ENCODE measurements around the gene WDR64. TPM values are rescaled to one million over a fixed set of nuclear protein-coding genes. Genes with fewer than 3 reads are reported as not detected.

WDR64 gene
- total RNA-seq, 1 experiment from 2014 or later: not detected

- H3K4me1 ChIP-seq (ENCODE audit: insufficient read depth, low read length, poor library complexity, severe bottlenecking): no peaks in the 10 kb centered on the region
- no TSS peak for BruUV-seq (replicated peaks)
- no peak for TF ChIP-seq EZH2 (IDR thresholded peaks at IDR 0.05; ENCODE audit: borderline replicate concordance, low read depth, low read length, poor library complexity, severe bottlenecking)
- TF ChIP-seq CTCF (conservative IDR thresholded peaks at IDR 0.05; ENCODE audit: low read depth, low read length): no peak
- no peak overlapping the region for H3K4me3 ChIP-seq (ENCODE audit: low read depth, low read length, poor library complexity, severe bottlenecking)
- intact Hi-C loops (cut with micrococcal nuclease; ENCODE audit: unreplicated experiment): no loop called here
- H3K36me3 ChIP-seq (ENCODE audit: insufficient read depth, low read length, poor library complexity, severe bottlenecking): no peaks in the 10 kb centered on the region
- no peak overlapping the region for H3K27ac ChIP-seq (ENCODE audit: low read depth, low read length, poor library complexity, severe bottlenecking)
- no peaks in the 10 kb centered on the region for H3K9me3 ChIP-seq (ENCODE audit: low read depth, low read length, poor library complexity, severe bottlenecking)
- no peaks in the 10 kb centered on the region for H3K27me3 ChIP-seq (replicated peaks; ENCODE audit: insufficient read depth, low read depth, low read length, poor library complexity)
- CTCF ChIA-PET: no interaction called here
- DNase-seq (ENCODE audit: low spot score): no peak
- POLR2A ChIA-PET (ENCODE audit: low non-redundant PET): interaction anchor here (0.7 kb wide), 1 partner anchor 1496 kb away, joined by 7 read pairs; no protein-coding TSS in a partner anchor
Observed at GRCh38 chr1:241842565-241842964, 190.5 kb downstream of the WDR64 start.

GRCh38 chr1:241844593-241844992, 192.5 kb downstream of the WDR64 start:
- H3K27me3 ChIP-seq (replicated peaks; ENCODE audit: insufficient read depth, low read depth, low read length, poor library complexity): no peaks in the 10 kb centered on the region
- DNase-seq (ENCODE audit: low spot score): no peak
- TF ChIP-seq CTCF (conservative IDR thresholded peaks at IDR 0.05; ENCODE audit: low read depth, low read length): no peak
- TF ChIP-seq EZH2 (IDR thresholded peaks at IDR 0.05; ENCODE audit: borderline replicate concordance, low read depth, low read length, poor library complexity, severe bottlenecking): no peak
- ChIA-PET CTCF (no interaction called here), POLR2A (ENCODE audit: low non-redundant PET) (no interaction called here)
- no peaks in the 10 kb centered on the region for H3K9me3 ChIP-seq (ENCODE audit: low read depth, low read length, poor library complexity, severe bottlenecking)
- H3K4me1 ChIP-seq (ENCODE audit: insufficient read depth, low read length, poor library complexity, severe bottlenecking): no peaks in the 10 kb centered on the region
- H3K27ac ChIP-seq (ENCODE audit: low read depth, low read length, poor library complexity, severe bottlenecking): no peak overlapping the region
- H3K4me3 ChIP-seq (ENCODE audit: low read depth, low read length, poor library complexity, severe bottlenecking): no peak overlapping the region
- intact Hi-C loops (cut with micrococcal nuclease; ENCODE audit: unreplicated experiment): no loop called here
- no peaks in the 10 kb centered on the region for H3K36me3 ChIP-seq (ENCODE audit: insufficient read depth, low read length, poor library complexity, severe bottlenecking)
- BruUV-seq (replicated peaks): no TSS peak

GRCh38 chr1:241846375-241846774, 194.3 kb downstream of the WDR64 start:
- H3K27me3 ChIP-seq (replicated peaks; ENCODE audit: insufficient read depth, low read depth, low read length, poor library complexity): no peaks in the 10 kb centered on the region
- ChIA-PET CTCF (no interaction called here), POLR2A (ENCODE audit: low non-redundant PET) (no interaction called here)
- no TSS peak for BruUV-seq (replicated peaks)
- peaks cover 4% of the 10 kb centered on the region for H3K36me3 ChIP-seq (ENCODE audit: insufficient read depth, low read length, poor library complexity, severe bottlenecking)
- H3K4me3 ChIP-seq (ENCODE audit: low read depth, low read length, poor library complexity, severe bottlenecking): no peak overlapping the region
- H3K27ac ChIP-seq (ENCODE audit: low read depth, low read length, poor library complexity, severe bottlenecking): no peak overlapping the region
- H3K4me1 ChIP-seq (ENCODE audit: insufficient read depth, low read length, poor library complexity, severe bottlenecking): no peaks in the 10 kb centered on the region
- TF ChIP-seq EZH2 (IDR thresholded peaks at IDR 0.05; ENCODE audit: borderline replicate concordance, low read depth, low read length, poor library complexity, severe bottlenecking) (no peak), CTCF (conservative IDR thresholded peaks at IDR 0.05; ENCODE audit: low read depth, low read length) (no peak)
- no peak for DNase-seq (ENCODE audit: low spot score)
- intact Hi-C loops (cut with micrococcal nuclease; ENCODE audit: unreplicated experiment): loop anchor here (5.0 kb wide), 1 partner anchor 314 kb away; the partner anchor contains the start of gene KMO
- no peaks in the 10 kb centered on the region for H3K9me3 ChIP-seq (ENCODE audit: low read depth, low read length, poor library complexity, severe bottlenecking)

Measured in A673 (cell line).